Activated CD8-positive, alpha-beta memory T cell treated with anti-CD3 and anti-CD28 coated beads for 1 hour (primary cell): ENCODE measurements around the gene DDR1.
"Not testable (repeated sequence)": the region's sequence is repeated elsewhere in the genome, so short reads cannot be mapped to it uniquely, and the experiment has no call there.

Experiments
- DNase-seq, 2 donors: peaks; one replicate each; pipeline ENCODE4 v3.0.0-alpha.2; 2020; ENCODE audit warnings: low read depth in 1 of 2; ENCODE audit errors: extremely low read depth in 1 of 2

DDR1 gene

DNA sequence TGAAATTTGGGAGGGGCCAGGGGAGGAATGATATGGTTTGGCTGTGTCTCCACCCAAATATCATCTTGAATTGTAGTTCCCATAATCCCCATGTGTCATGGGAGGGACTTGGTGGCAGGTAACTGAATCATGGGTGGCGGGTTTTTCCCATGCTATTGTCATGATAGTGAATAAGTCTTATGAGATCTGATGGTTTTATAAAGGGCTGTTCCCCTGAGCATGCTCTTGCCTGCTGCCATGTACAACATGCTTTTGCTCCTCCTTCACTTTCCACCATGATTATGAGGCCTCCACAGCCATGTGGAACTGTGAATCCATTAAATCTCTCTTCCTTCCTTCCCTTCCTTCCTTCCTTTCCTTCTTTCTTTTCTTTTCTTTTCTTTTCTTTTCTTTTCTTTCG, 31.9 kb upstream of the DDR1 start:
- not testable (repeated sequence) for DNase-seq

GRCh38 chr6:30854285-30855040, 29.9 kb upstream of the DDR1 start:
- no peak for DNase-seq

- DNase-seq: no peak
Measured at GRCh38 chr6:30855429-30856075, 28.8 kb upstream of the DDR1 start.

DNA sequence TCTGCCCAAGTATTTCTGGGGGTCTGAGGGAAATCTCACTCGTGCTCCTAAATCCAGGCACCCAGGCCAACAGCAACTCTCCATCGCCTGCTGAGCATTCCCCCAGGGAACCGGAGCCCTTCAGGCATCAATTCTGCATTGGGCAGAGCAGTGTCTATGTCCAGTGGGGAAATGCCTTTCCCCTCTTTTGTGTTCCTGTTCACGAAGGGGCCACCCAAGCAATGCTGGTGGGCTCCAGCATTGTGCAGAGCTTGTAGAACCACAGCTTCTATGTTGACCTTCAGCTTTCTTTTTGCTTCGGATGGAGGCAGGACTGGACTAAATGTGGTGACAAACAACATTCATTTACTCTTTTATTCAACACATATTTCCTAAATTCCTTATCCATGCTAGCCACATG, 27.2 kb upstream of the DDR1 start:
- DNase-seq: no peak

GRCh38 chr6:30857549-30857948, 26.8 kb upstream of the DDR1 start:
- DNase-seq: no peak

GRCh38 chr6:30859726-30860125, 24.6 kb upstream of the DDR1 start:
- DNase-seq: not testable (repeated sequence)

DNA sequence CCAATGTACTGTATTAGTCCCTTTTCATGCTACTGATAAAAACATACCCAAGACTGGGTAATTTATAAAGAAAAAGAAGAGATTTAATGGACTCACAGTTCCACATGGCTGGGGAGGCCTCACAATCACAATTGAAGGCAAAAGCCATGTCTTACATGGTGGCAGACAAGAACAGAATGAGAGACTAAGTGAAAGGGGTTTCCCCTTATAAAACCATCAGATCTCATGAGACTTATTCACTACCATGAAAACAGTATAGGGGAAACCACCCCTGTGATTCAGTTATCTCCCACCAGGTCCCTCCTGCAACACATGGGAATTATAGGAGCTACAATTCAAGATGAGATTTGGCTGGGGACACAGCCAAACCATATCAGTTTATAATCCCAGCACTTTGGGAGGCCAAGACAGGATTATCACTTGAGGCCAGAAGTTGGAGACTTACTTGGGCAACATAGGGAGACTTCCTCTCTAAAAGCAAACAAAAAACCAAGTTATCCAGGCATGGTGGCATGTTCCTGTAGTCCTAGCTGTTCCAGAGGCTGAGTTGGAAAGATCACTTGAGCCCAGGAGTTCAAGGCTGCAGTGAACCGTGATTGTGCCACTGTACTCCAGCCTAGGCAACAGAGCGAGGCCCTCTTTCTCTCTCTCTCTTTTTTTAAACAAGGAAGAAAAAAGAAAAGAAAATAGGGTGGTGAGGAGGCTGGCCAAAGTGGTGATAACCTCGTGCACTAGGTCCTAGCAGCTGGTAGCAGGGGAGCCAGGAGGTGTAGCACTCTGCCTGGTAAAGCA, 22.9 kb upstream of the DDR1 start:
- no peak for DNase-seq

DNA sequence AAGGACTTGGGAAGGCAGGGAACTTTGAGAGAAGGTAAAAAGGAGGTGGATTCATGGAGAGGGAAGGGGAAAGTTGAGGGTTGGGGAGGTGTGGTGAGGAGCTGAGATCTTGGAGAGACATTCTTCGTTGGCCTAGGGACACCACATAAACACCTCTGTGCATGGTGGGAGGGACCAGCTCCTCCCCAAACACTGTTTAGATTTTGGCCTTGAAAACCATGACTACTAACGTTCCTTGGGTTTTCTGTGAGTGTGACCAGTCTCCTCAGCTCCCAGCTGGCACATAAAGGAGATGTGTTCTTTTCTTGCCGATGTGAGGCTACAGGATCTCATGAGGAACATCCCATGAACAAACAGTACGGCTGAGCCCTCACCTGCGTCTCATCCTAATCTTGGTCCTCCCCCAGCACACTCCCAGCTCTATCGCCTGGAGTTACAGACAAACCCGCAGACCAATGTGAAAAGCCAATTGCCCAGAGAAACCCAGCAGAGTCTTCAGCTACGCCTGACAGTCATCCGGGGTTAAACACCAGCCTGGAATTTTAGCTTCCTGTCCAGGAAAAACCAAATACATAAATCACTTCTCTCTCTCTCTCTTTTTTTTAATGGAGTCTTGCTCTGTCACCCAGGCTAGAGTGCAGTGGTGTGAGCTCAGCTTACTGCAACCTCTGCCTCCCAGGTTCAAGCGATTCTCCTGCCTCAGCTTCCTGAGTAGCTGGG, 22.0 kb upstream of the DDR1 start:
- DNase-seq: no peak

DNA sequence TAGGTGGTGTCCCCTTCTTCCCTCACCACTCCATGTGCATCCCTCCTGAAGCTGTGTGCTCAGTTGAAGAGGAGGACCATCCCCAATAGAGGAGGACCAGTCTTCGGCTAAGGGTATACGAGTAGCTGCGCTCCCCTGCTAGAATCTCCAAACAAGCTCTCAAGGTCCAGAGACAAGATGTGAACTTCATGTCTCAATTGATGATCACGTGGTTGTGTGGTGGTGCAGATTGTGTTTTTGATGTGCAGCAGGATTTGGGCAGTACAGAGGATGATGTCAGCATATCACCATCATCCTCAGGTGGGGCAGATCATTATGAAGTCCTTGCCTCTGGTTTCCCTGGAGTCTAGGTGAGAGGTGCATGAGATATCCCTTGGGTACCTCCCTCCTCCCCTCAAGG, 20.0 kb upstream of the DDR1 start:
- DNase-seq: no peak

DNA sequence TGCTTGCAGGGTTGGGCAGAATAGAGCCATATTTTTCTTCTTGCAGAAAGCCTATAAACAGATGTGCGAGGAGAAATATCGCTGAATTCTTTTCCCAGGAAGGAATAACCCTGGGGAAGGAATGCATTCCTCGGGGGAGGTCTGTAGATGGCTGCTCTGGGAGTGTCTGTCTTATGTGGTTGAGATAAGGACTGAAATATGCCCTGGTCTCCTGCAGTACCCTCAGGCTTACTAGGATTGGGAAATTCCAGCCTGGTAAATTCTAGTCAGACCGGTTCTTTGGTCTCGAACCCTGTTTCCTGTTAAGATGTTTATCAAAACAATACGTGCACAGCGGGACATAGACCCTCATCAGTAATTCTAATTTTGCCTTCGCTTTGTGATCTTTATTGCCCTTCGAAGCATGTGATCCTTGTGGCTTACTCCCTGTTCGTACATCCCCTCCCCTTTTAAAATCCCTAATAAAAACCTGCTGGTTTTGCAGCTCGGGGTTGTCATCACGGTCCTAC, 15.0 kb upstream of the DDR1 start:
- not testable (repeated sequence) for DNase-seq

- DNase-seq: no peak
Measured at GRCh38 chr6:30870546-30870945, 13.8 kb upstream of the DDR1 start.

GRCh38 chr6:30871592-30872183, 12.6 kb upstream of the DDR1 start:
- no peak for DNase-seq

DNA sequence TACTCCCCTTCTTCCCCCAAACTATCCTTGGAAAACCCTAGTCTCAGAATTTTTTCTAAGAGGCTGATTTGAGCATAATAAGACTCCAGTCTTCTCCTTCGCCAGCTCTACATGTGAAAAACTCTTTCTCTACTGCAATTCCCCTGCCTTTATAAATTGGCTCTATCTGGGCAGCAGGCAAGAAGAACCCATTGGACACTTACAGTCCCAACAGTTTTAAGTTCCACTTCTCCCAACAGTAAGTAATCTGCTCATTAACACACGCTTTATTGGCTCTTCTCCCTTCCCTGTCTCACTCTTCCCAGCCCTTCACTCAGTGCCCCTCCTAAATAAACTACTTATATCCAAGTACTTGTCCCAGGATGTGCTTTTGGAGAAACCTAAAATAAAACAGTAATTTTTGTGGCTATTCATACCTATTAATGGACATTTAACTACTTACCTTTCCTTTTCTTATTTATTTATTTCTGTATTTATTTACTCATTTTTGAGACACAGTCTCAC, 11.1 kb upstream of the DDR1 start:
- DNase-seq: no peak

GRCh38 chr6:30873795-30874194, 10.5 kb upstream of the DDR1 start:
- not testable (repeated sequence) for DNase-seq

DNA sequence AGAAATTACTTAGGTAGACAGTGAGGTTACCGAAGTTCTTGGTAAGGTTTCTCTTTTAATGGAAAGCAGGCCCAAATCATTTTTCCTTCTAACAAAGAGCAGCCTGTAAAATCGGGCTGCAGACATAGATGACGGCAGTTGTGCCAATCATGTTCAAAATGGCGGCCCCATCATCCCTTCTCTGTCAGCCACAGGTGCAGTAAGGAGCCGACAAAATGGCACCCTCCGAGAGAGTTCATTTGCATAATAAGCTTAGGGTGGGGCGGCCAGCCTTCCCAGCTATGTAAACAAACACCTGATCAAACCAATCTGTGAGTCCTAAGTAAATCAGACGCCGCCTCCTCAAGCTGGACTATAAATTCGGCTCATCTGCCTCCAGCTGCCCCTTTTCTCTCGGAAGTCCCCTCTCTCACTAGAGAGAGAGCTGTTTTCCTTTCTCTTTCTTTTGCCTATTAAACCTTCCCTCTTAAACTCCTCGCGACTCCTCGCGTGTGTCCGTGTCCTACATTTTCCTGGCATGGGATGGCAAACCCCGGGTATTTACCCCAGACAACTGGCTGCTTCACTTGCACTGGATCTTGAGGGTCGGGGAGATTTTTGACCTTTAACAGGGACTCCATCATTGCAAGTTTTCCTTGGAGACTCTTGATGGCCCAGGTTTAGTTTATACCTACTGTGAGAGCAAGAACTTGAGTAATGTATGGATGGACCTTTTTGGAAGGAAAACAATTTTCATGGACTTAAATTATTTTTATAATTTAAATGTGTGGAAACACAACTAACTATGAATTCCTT, 8.9 kb upstream of the DDR1 start:
- no peak for DNase-seq

- no peak for DNase-seq
Measured at GRCh38 chr6:30876039-30876730, 8.1 kb upstream of the DDR1 start.

DNA sequence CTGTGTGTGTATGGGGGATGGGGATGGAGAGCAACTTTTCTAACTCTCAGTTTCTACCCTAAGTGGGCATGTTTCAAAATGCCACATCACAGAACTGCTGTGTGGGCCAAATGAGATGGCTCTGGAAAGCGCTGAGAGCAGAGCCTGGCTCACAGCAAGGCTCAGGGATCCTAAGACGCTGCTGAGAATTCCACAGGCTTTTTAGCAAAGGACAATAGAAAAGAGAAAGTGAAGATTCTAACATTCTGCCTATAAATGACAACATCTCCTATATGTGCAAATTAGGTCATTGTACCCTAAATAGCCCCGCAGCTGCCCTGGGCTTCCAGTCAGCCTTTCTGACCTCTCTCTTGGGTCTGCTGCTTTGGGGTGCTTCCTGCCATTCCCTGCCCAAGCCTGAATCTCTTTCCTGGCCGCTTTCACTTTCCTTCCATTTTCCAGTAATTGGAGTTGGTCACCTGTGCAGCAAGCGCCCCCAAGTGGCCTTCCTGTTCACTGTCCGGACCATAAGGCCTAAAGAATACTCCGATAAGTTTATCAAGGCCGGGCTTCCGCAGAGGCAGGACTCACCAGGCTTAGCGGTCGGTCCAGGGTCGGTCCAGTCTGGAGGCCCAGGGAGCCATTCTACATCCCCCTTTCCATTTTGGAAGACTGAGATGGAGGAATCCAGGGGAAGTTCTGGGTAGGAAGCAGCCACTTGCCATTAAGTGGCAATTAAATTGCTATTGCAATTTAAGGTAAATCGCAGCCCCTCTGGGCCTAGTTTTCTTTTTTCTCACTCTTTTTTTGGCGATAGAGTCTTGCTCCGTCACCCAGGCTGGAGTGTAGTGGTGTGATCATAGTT, 6.7 kb upstream of the DDR1 start:
- peak; percentile 43 to 58 for DNase-seq
